GM12801 (cell line): ENCODE results near the gene MYO5A.

ENCODE experiments used
- TF ChIP-seq, protein P1 (sequence below): IDR thresholded peaks from one replicate; pipeline ENCODE4 v1.5.1; 2011; ENCODE audit warnings: control low read depth; ENCODE audit not compliant: insufficient read length; ENCODE audit errors: extremely low read depth

MYO5A gene

GRCh38 chr15:52370010-52370409 is 158.7 kb downstream of the MYO5A start:
- TF ChIP-seq, protein P1, sequence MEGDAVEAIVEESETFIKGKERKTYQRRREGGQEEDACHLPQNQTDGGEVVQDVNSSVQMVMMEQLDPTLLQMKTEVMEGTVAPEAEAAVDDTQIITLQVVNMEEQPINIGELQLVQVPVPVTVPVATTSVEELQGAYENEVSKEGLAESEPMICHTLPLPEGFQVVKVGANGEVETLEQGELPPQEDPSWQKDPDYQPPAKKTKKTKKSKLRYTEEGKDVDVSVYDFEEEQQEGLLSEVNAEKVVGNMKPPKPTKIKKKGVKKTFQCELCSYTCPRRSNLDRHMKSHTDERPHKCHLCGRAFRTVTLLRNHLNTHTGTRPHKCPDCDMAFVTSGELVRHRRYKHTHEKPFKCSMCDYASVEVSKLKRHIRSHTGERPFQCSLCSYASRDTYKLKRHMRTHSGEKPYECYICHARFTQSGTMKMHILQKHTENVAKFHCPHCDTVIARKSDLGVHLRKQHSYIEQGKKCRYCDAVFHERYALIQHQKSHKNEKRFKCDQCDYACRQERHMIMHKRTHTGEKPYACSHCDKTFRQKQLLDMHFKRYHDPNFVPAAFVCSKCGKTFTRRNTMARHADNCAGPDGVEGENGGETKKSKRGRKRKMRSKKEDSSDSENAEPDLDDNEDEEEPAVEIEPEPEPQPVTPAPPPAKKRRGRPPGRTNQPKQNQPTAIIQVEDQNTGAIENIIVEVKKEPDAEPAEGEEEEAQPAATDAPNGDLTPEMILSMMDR, result no peak

GRCh38 chr15:52369455-52369854 is 159.2 kb downstream of the MYO5A start:
- TF ChIP-seq, protein P1, result no peak

DNA sequence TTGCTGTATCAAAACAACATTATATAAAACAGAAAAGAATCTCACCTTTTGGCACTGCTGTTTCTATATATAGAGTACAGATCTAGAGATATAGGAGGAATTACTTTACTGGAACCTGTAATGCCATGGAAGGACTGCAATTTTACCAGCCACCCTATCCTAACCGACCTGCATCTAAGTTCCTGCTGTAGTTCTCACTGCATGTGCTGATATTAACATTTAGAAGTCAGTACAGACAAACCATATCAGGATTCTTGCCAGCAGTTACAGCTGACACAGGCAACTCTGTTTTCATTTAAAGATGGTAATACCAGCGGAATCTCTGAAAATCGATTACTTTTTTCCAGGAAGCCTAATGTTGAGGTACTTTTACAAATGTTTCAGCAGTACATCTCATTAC is 159.7 kb downstream of the MYO5A start:
- TF ChIP-seq, protein P1, result no peak

GRCh38 chr15:52368402-52368801 is 160.3 kb downstream of the MYO5A start:
- TF ChIP-seq, protein P1, result no peak

DNA sequence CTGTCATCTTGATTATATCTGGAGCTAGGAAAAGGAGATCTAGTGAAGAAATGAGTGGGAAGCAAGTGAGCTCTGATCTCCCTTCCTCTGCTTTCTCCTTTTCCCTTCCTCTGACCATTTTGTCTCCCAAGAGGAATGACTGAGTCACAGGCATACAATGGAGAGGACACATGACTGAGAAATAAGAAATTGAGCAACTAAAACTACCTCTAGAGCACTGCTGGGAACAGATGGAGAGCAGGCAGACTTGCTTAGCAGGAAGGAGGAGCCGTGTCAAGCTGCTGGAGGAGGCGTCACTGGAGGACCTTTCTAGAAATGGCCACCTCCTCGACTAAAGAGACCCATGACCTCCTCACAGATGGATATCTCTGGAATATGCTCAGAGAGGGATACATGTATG is 166.2 kb downstream of the MYO5A start:
- TF ChIP-seq, protein P1, result no peak

- TF ChIP-seq, protein P1, result no peak
Measured at GRCh38 chr15:52361975-52362494, 166.6 kb downstream of the MYO5A start.

DNA sequence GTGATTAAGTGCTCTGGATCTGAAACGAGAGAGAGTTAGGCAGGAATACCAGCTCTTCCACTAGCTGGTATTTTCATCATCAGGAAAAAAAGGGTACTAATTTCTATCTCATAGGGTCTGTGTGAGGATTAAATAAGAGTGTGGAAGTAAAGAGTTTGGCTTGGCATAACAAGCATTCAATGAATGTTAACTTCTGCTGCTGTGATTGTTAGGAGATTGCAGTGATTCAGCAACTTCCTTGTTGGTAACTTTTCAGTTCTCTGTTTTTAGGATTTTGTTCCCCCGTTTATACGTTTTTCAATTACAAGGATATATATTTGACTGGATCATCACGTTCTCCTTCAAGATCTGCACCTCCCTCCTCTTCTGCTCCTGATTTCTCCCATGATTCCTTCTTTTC is 167.2 kb downstream of the MYO5A start:
- TF ChIP-seq, protein P1, result no peak
